Activated B cell treated with CpG ODN at 0.5 μM for 24 hours (primary cell): ENCODE data around the gene EEF1AKMT4. TPM values are rescaled to one million over a fixed set of nuclear protein-coding genes. Genes with fewer than 3 reads are reported as not detected.

Source experiments
- ATAC-seq: fragments of 200-7000 bp; cut with Tn5 transposase; one replicate; pipeline ENCODE4 v1.10.0; 2021; ENCODE audit warnings: low read depth, mild to moderate bottlenecking, moderate library complexity
- CTCF ChIA-PET: fragments of 350-600 bp; sonication (Branson Sonifier 250); formaldehyde crosslinking; loops from one replicate; lab custom pipeline; 2021; ENCODE audit warnings: antibody characterized with exemption; lab: Charles Lee
- POLR2A ChIA-PET: fragments of 350-600 bp; sonication (Branson Sonifier 250); formaldehyde crosslinking; loops from one replicate; lab custom pipeline; 2021; ENCODE audit warnings: antibody characterized with exemption; lab: Charles Lee
- DNase-seq: peaks from one replicate; pipeline ENCODE4 v3.0.0; 2022
- H3K27ac Mint-ChIP-seq: one replicate; pipeline ENCODE4 v1.8.0; 2020; ENCODE audit warnings: mixed read lengths
- H3K27me3 Mint-ChIP-seq: one replicate; pipeline ENCODE4 v1.8.0; 2021; ENCODE audit warnings: mixed read lengths
- H3K36me3 Mint-ChIP-seq: one replicate; pipeline ENCODE4 v1.8.0; 2021; ENCODE audit warnings: low read depth, mixed read lengths
- H3K4me1 Mint-ChIP-seq: one replicate; pipeline ENCODE4 v1.8.0; 2021; ENCODE audit warnings: mixed read lengths
- H3K4me3 Mint-ChIP-seq: one replicate; pipeline ENCODE4 v1.8.0; 2020; ENCODE audit warnings: mild to moderate bottlenecking, mixed read lengths
- H3K9me3 Mint-ChIP-seq: one replicate; pipeline ENCODE4 v1.8.0; 2020; ENCODE audit warnings: mixed read lengths
- CTCF ChIP-seq: fragments of 200-600 bp; IDR thresholded peaks from one replicate; pipeline ENCODE4 v1.8.0; 2022; ENCODE audit warnings: antibody characterized with exemption, mild to moderate bottlenecking
- intact Hi-C: fragments of 100-400 bp; cut with micrococcal nuclease; formaldehyde crosslinking; loops from one replicate; pipeline ENCODE4 v1.15.1; 2024
- total RNA-seq: library from RNA; stranded (reverse); gene quantifications from 2 replicates; pipeline ENCODE4 v1.2.3, GENCODE V29; 2022

Gene EEF1AKMT4
- total RNA-seq: 1.9 and 2.9 TPM in 2 replicates

GRCh38 chr3:184249412-184250166, at the start of gene EEF1AKMT4:
EEF1AKMT4 (plus strand) TSS chr3:184249672; CDS start chr3:184249695, 23 bp downstream.
- ATAC-seq: peak; percentile 81
- Mint-ChIP-seq H3K4me1 (peaks cover 19% of the 10 kb centered on the region), H3K4me3 (peak within 1 kb of the TSS; percentile 90), H3K9me3 (no peaks in the 10 kb centered on the region), H3K27me3 (no peaks in the 10 kb centered on the region), H3K36me3 (peaks cover 22% of the 10 kb centered on the region), H3K27ac (peak within 1 kb of the TSS; percentile 94)
- ChIA-PET POLR2A (interaction anchor here (0.6 to 1.4 kb wide), 9 partner anchors 12 to 408 kb away, joined by 3 to 10 read pairs (median 3); partner anchors contain the start of genes ABCF3, AP2M1, CAMK2N2 and EIF2B5), CTCF (interaction anchor here (0.6 to 1.9 kb wide), 11 partner anchors 11 to 354 kb away, joined by 3 to 17 read pairs (median 3); partner anchors contain the start of gene CAMK2N2)
- peak; percentile 89 for DNase-seq
- no peak for TF ChIP-seq CTCF
- intact Hi-C loops: loop anchor here (1.0 to 2.0 kb wide), 17 partner anchors 12 to 1689 kb away; partner anchors contain the start of genes ABCC5, ABCF3, AP2M1 and CAMK2N2

- peaks cover 3% of the 10 kb centered on the region for H3K27me3 Mint-ChIP-seq
- DNase-seq (no peak), ATAC-seq (no peak)
- H3K9me3 Mint-ChIP-seq: no peaks in the 10 kb centered on the region
- no peaks in the 10 kb centered on the region for H3K4me1 Mint-ChIP-seq
- peaks cover 5% of the 10 kb centered on the region for H3K36me3 Mint-ChIP-seq
- ChIA-PET CTCF (no interaction called here), POLR2A (no interaction called here)
- no peak for TF ChIP-seq CTCF
- H3K27ac Mint-ChIP-seq: no peak overlapping the region
- H3K4me3 Mint-ChIP-seq: no peak overlapping the region
- intact Hi-C loops: no loop called here
Measured at GRCh38 chr3:184200825-184201224, 48.6 kb upstream of the EEF1AKMT4 start.

- POLR2A ChIA-PET: no interaction called here
- H3K27ac Mint-ChIP-seq: no peak overlapping the region
- no peak for ATAC-seq
- H3K9me3 Mint-ChIP-seq: no peaks in the 10 kb centered on the region
- CTCF ChIA-PET: interaction anchor here (0.7 kb wide), 1 partner anchor 911 kb away, joined by 4 read pairs; no protein-coding TSS in a partner anchor
- H3K4me1 Mint-ChIP-seq: no peaks in the 10 kb centered on the region
- intact Hi-C loops: no loop called here
- TF ChIP-seq CTCF: no peak
- no peak for DNase-seq
- no peaks in the 10 kb centered on the region for H3K36me3 Mint-ChIP-seq
- H3K4me3 Mint-ChIP-seq: no peak overlapping the region
- peaks cover 10% of the 10 kb centered on the region for H3K27me3 Mint-ChIP-seq
Measured at GRCh38 chr3:184203526-184203925, 45.9 kb upstream of the EEF1AKMT4 start.

- no peak for ATAC-seq
- no peak for TF ChIP-seq CTCF
- DNase-seq: no peak
- no peak overlapping the region for H3K27ac Mint-ChIP-seq
- ChIA-PET POLR2A (no interaction called here), CTCF (interaction anchor here (0.6 kb wide), 1 partner anchor 302 kb away, joined by 5 read pairs; no protein-coding TSS in a partner anchor)
- no peaks in the 10 kb centered on the region for H3K36me3 Mint-ChIP-seq
- H3K4me1 Mint-ChIP-seq: no peaks in the 10 kb centered on the region
- H3K27me3 Mint-ChIP-seq: peaks cover 13% of the 10 kb centered on the region
- no peak overlapping the region for H3K4me3 Mint-ChIP-seq
- intact Hi-C loops: no loop called here
- no peaks in the 10 kb centered on the region for H3K9me3 Mint-ChIP-seq
Measured at GRCh38 chr3:184209146-184209923, 40.1 kb upstream of the EEF1AKMT4 start.
